NCI-H748 treated with DMSO at 0.1 percent for 48 hours (cell line): Measurements from ENCODE around the gene SLAMF6.

Experiments
- DNase-seq: peaks from one replicate; lab custom pipeline; 2025; lab: John Stamatoyannopoulos, UW

The SLAMF6 gene

DNA sequence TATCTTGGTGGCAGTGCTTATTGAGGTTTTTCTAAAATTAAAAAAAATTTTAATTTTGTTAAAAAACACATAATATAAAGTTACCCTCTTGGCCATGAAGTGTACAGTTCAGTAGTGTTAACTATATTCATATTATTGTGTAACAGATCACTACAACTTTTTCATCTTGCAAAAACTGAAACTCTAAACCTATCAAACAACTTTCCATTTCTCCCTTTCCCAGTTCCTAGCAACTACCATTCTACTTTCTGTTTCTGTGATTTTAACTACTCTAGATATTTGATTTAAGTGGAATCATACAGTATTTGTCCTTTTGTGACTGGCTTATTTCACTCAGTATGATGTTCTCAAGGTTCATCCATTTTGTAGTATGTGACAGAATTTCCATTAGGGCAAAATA lies 55.5 kb downstream of the SLAMF6 start:
- DNase-seq, result no peak

DNA sequence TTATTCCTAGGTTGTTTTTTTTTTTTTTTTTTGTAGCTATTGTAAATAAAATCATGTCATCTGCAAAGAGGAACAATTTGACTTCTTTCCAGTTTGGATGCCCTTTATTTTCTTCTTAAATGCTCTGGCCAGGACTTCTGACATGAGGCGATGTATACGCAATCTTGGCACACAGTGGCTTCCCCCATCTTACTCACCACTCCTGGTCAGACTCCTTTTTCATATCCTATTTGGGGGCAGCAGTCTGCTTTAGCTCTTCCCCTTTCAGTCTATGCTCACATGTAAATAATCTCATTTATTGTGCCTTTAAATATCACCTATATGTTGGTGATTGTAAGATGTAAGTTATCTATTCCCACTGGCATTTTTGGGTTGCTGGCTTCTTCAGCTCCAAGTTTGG lies 56.1 kb downstream of the SLAMF6 start:
- no peak for DNase-seq

DNA sequence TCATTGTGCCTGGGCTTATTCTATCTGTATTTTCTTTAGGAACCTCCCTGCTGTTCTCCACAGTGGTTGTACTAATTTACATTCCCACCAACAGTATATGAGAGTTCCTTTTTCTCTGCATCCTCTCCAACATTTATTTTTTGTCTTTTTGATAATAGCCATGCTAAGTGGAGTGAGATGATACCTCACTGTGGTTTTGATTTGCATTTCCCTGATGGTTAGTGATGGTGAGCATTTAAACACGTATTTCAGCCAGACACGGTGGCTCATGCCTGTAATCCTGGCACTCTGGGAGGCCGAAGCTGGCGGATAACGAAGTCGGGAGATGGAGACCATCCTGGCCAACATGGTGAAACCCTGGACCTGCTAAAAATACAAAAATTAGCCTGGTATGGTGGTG lies 57.9 kb downstream of the SLAMF6 start:
- DNase-seq, result no peak

DNA sequence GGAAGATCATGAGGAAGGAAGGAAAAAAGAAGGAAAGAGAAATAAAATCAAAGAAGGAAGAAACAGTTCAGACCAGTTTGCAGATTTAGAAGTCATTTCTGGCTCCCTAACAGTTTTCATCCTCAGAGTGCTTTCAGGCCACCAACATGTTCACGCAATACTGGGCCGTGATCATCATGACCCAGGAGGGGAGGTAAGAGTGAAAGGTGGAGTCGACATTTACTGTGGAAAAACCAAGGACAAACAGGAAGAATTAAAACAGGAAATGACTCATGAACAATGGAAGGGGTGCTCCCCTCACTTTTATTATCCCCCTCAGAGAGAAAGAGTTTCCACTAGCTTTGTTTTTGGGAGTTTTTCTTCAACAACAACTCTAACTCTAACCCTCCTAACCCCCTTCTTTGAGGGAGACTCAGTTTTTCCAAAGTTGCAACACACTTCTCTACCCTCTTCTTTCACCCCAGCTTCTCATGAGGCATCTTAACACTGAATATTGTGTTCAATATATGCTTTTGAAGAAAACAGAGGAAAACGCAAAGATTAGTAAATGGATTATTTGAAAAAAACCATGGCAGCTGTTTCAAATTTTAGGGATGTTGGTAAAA lies 62.3 kb downstream of the SLAMF6 start:
- DNase-seq, result no peak

DNA sequence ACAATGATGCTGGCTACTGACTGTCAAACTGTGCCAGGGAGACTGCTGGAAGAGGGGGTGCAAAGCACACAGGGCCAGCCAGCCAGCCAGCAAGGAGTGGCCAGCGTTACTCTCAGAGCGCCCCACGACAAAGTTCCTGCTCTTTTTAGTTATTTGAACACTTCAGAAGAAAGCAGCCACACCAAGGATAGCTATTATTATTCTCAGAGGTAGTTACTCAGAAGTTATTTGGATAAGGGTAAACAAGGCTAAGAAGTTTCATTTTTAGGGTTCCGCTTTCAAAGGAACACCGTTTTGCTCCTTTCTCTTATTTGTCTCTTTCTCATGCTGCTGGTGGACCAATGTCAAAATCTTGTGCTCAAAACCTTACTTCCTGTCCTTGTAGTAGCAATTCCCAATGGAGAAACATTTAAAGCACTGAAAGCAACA lies 62.8 kb downstream of the SLAMF6 start:
- DNase-seq, result no peak

DNA sequence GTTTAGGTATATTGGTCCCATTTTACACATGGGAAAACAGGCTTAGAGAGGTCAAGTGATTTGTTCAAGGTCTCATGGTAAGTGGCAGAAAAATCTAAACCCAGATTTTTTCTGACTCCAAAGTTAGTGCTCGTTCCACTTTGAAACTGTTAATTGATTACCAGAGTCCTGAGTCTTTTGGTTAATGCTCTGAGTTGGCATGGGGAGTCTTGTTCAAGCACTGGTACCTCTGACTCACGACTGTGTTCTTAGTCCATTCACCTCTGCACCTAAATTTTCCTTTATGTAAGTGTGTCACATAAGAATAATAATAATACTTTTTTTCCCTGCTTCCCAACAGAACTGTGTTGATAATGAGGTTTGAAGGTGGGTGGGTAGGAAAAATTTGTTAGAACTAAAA lies 63.4 kb downstream of the SLAMF6 start:
- DNase-seq, result no peak

DNA sequence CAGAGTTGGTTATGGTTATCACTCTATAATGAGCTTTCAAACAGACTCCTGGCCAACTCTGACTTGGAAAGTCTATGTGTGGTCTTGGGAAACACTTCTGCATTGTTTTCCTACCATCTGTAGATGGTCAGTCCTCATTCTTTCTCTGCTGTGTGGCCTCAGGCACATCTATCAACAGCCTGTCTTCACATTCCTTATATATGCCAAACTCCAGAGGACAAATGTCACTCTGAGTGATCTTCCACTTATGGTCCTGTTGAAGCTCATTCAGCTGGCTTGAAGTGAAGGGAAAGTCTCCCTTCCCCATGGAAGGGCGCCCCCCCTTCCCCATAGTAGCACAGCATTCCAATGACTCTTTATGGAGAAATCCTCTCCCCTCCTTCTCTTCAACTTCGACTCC lies 64.0 kb downstream of the SLAMF6 start:
- no peak for DNase-seq

DNA sequence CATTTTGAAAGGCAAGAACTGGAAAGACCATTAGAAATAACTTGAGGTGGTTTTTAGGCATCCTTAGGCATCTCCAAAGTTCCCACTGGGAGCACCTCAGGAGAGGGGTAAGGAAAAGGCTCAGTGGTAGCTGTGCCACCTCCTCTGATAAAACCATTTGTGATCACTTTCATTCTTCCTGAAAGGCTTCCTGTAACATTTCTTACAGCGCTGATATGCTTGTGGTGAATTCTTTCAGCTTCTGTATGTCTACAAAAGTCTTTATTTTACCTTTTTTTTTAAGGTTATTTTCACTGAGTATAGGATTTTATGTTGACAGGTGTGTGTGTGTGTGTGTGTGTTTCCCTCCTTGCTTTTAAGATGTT lies 67.9 kb downstream of the SLAMF6 start:
- no peak for DNase-seq

DNA sequence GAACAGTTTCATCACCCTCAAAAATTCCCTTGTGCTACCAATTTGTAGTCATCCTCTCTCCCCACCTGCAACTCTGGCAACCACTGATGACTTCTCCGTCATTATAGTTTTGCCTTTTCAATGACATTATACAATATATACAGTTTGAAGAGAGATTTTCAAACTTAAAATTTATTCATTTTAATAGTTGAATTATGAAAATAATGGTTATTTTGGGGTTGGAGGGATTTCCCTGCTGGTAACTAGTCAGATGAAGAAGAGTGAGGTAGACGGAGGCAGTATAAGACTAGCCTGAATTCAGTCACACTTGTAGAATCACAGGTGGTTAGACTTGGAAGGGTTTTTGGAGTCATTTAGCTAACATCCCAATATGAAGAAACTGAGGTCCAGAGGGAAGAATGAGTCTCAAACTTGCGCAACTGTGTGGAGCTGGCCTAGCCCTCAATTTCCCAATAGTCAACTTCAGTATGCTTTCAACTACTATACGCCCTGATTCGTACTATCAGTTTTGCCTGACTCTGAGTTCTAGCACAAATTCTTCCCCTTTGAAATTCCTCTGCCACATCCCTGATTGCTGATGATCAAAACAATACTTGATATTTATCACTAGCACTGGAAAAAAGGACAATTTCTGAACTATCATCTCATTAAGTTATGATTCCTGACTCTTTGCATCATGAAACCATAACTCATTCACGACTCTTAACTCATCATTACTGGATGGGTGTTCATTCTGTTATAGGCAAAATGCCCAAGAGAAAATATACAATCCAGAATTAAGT lies 68.5 kb downstream of the SLAMF6 start:
- DNase-seq, result no peak

DNA sequence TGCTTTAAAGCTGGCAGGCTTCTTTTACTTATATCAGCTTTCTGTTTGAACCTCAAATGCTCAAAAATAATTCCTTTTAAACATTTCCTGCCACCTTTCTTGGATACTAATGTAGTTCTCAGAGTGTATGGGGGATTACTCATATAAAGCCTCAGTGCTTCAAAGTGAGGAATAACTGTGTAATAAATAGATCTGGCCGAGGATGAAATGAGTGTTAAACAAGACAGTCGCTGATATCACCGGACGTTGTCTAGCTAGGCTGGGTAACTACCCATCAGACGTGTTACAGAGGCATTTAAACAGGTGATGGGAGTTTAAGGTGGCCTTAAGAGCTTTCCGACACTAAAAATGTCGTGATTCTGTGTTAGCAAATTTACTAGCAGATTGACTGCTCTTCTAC lies 69.6 kb downstream of the SLAMF6 start:
- no peak for DNase-seq

DNA sequence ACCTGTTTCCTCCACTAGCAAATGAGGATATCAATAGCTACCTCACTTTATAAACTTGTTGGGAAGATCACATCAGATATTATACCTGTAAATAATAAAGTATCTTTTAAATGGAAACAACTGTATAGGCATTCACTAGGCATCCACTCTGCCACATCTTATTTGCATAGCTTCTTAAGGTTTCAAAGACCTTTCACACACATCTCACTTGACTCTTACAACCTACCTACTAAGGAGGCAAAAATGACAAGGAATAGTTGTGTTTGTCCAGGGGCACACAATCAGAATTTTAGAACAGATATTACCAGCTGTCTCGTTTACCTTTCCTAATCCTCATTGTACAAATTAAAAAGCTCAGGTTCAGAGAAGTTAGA lies 71.2 kb downstream of the SLAMF6 start:
- DNase-seq, result no peak

DNA sequence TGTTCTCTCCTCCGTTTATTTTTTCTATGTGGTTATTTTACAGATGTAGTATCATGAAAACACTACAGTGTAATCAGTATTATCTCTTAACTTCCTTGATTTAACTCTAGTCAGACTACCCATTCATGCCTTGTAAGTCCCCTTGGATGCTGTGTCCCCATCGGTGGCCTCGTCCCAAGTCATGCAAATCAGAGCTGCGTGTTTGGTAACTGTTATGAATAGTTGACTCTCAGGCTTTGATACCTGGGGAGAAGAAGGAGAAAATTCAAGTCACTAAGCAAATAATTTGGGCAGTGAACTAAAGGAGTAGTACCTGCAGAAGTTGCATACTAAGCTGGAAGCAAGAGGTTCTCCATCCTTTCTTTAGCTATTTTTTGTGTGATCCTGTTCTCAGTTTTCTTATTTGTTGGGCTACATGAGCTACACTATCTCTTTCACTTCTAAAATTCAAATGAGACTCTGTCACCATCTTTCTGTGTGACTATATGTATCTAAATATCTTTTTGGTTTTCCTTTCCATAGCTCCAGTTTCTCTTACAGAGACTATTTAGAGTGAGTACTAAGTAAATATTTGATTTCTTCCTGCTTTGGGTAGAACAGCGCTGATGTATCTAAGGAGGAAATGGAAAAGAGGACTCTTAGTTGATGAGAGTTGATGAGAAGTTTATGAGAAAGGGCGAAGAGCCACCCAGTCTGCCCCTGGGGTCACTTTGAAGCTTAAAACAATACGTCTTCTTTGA lies 71.8 kb downstream of the SLAMF6 start:
- DNase-seq, result no peak

DNA sequence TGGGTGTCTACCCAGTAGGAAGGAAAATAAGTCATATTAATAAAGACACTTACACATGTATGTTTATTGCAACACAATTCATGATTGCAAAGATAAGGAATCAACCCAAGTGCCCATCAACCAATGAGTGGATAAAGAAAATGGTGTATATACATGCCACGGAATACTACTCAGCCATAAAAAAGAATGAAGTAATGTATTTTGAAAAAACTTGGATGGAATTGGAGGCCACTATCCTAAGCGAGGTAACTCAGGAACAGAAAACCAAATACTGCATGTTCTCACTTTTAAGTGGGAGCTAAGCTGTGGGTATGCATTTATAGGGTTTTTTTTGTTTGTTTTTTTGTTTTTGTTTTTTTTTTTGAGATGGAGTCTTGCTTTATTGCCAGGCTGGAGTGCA lies 73.6 kb downstream of the SLAMF6 start:
- no peak for DNase-seq

DNA sequence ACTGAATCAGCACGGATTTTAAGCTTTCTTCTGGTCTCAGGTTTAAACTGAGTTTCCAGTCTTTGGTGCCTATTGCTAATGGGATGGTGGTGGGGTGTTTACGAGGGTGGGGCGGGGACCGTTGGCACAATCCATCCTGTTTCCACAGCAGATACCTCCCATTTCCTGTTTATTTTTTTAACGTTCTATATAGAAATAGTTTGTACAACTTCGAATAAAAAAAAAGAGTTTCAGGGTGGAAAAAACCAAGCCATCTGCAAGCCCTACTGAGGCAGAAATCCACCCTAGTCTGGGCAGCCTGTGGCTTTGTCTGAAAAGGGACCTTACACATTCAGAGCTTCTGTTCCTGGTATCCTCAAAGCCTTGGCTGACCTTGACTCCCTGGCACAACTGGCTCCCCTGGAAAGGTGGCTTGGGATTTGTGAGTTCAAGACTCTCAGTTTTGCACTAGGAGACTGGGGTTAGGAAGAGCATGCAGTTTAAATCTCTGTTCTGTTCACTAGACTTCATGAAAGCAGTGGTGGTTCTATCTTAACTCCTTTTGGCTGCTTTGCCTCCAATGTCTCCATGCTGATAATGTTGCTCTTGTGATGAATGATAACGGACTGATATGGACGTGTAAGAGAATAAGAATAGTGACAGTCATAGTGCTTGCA lies 76.0 kb downstream of the SLAMF6 start:
- no peak for DNase-seq

DNA sequence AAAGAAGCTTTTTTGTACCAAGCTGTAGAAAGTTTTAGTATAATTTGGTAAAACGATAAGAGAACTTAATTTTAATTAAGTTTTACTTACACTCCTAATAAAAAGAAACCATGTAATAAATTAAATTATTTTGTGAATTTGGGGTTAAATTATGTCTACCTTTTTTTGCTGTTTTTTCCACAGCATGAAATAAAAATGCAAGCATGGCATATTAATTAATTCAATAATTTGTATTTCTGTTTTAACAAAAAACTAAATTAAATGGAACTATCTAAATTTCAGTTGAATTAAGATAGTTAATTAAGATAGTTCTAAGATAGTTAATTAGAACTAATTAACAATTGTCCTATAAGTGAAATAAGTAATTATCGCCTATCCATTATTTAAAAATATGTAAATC lies 83.3 kb downstream of the SLAMF6 start:
- no peak for DNase-seq

DNA sequence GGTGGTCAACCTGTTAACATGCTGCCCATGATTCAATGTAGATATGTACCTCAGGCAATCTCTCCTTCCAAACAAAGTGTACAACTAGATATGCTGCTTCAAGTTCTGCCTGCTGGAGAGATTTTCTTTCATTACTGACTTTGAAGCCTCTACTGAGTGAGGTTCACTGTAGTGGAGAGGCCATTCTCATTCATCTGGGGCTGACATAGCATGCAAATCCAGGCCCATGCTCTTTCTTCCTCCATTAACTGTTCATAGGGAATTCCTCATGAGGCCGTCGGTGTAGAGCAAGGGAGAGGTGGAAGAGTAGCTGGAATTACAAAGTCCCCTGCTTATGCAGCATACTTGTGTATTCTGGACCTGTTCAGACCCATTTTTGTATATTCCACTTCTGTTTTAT lies 84.1 kb downstream of the SLAMF6 start:
- no peak for DNase-seq

DNA sequence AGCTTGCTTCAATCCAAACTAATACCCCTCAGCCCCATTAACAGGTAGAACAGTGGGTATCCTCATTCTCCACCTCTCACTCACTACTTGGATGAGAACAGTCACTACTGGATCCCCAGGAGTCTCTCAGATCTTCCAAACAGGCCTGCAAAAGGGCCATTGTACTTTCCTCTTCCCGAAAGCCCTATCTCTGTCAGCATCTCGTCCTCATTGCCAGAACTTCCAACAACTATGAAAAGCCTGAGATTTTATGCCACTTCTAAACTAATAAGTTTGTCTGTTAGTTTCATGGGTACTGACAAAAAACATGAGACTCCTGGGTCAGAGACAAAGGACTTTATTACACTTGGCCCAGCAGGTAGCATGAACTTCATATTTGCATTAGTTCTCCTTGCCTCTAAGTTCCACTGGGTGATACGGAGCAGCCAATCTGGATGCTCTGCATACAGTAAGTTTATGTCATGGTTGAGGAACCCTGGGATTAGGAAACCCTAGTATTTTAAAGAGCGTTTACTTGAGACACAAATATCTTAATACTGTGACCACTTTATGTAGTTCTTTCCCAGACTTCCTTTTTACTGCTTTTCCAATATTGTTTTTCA lies 84.6 kb downstream of the SLAMF6 start:
- DNase-seq, result no peak

DNA sequence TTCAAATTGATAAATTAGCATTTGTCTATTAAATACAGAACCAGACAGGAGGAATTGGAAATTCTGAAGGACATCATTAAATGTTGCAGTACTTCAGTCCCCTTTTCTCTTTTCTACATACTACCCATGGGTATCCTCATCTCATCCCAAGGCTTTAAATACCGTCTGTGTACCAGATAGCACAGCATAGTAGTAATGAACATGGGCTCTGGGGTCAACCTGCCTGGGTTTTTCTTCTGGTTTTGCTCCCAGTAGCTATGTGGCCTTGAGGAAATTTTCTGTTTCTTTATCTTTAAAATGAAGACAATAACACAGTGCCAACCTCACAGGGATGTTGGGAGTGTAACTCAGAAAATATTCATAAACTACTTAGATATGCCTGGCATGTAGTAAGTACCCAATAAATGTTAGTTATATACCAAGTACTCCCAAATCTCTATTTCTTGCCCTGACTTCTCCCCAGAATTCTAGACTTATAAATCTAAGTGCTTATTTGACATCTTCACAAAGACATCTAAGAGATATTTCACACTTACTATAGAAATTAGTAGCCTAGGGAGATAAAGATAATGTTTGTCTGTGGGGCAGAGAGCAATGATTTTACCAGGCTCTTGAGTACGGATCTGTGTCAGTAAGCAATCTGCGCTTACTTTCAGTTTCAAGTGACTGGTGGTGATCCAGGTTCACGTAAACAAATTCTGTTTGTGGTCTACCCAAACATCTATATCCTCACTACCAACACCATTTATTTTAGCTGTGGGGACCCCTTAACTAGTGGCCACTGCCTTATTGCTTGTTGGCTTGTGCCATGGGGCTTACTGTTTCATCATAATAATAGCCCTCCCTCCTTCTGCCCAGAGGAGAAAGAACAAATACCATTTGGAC lies 85.4 kb downstream of the SLAMF6 start:
- DNase-seq, result no peak

DNA sequence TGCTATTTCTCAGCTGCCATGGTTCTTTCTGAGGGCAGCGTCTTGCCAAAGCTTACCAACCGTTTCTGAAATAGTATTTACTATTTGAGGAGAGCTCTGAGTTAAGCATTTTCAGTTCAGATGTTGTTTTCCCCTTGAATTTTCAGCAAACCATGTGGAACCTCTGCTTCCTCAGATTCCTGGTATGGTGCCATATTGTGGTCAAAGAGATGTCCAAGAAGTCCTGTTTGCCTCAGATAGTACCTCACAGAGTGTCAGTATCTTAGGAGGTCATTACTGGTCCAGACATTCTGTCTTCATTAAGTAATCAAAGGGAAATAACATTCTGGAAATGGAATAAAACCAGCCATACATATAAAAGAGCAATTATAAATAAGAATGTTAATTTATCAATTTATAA lies 86.1 kb downstream of the SLAMF6 start:
- no peak for DNase-seq
